ENCODE measurements around the gene ADK.

DNA sequence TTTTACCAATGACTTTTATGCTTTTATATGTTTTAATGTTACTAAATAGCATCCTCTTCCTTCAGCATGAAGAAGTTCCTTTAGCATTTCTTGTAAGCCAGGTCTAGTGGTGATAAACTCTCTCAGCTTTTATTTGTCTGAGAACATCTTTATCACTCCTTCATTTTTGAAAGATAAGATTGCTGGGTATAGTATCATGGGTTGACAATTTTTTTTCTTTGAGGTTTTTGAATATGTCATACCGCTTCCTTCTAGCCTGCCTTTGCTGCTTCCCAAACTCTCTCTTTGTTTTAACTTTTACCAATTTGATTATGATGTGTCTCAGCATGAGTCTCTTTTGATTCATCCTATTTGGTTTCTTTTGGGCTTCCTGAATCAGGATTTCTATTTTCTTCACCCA lies 567.2 kb downstream of the ADK start:
- TF ChIP-seq, protein P1, sequence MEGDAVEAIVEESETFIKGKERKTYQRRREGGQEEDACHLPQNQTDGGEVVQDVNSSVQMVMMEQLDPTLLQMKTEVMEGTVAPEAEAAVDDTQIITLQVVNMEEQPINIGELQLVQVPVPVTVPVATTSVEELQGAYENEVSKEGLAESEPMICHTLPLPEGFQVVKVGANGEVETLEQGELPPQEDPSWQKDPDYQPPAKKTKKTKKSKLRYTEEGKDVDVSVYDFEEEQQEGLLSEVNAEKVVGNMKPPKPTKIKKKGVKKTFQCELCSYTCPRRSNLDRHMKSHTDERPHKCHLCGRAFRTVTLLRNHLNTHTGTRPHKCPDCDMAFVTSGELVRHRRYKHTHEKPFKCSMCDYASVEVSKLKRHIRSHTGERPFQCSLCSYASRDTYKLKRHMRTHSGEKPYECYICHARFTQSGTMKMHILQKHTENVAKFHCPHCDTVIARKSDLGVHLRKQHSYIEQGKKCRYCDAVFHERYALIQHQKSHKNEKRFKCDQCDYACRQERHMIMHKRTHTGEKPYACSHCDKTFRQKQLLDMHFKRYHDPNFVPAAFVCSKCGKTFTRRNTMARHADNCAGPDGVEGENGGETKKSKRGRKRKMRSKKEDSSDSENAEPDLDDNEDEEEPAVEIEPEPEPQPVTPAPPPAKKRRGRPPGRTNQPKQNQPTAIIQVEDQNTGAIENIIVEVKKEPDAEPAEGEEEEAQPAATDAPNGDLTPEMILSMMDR (IDR thresholded peaks at IDR 0.05; ENCODE audit: poor library complexity): no peak
- TF ChIP-seq EZH2 (IDR thresholded peaks at IDR 0.05; ENCODE audit: borderline replicate concordance): no peak
- TF ChIP-seq EZH2phosphoT487 (IDR thresholded peaks at IDR 0.05; ENCODE audit: low read depth, severe bottlenecking, unreplicated experiment): no peak
